Measurements from ENCODE around the gene PPP6C. TPM values are rescaled to one million over a fixed set of nuclear protein-coding genes. Genes with fewer than 3 reads are reported as not detected.

The PPP6C gene
- total RNA-seq, 1 experiment from 2014 or later = 92.2 TPM

Other genes starting within 250 kb of the PPP6C start
- 19.3 and 24.3 TPM in 2 replicates for gene GOLGA1, start 248.7 kb downstream of the PPP6C start, total RNA-seq (2014; rRNA removed; shearing (Covaris generic))
- gene SCAI, start 46.3 kb downstream of the PPP6C start, total RNA-seq (2014; rRNA removed; shearing (Covaris generic)) = 6.4 and 10.1 TPM in 2 replicates
- 32.2 and 41.7 TPM in 2 replicates for gene RABEPK, start 10.7 kb upstream of the PPP6C start, total RNA-seq (2014; rRNA removed; shearing (Covaris generic))
- gene HSPA5, start 51.5 kb upstream of the PPP6C start, total RNA-seq (2014; rRNA removed; shearing (Covaris generic)) = 77.5 and 93.5 TPM in 2 replicates
- 46.3 and 58.8 TPM in 2 replicates for gene GAPVD1, start 72.0 kb upstream of the PPP6C start, total RNA-seq (2014; rRNA removed; shearing (Covaris generic))

All from A172 (cell line).